Mucosa of descending colon (tissue), 3 donors: ENCODE data around the gene TMEM30B. TPM values are rescaled to one million over a fixed set of nuclear protein-coding genes. Genes with fewer than 3 reads are reported as not detected.

Experiments
- ATAC-seq: fragments of 200-7000 bp; cut with Tn5 transposase; one replicate; pipeline ENCODE4 v1.9.1; 2020; ENCODE audit warnings: mild to moderate bottlenecking, moderate library complexity
- DNase-seq, 3 donors: peaks; one replicate each; pipeline ENCODE4 v3.0.0-alpha.2; 2020
- H3K36me3 ChIP-seq: fragments of 200-600 bp; one replicate; pipeline ENCODE4 v1.8.0; 2021; ENCODE audit warnings: low read depth, mild to moderate bottlenecking
- H3K4me1 ChIP-seq: fragments of 200-600 bp; one replicate; pipeline ENCODE4 v1.8.0; 2021; ENCODE audit warnings: low read depth, mild to moderate bottlenecking
- H3K4me3 ChIP-seq: fragments of 200-600 bp; one replicate; pipeline ENCODE4 v1.8.0; 2021; ENCODE audit warnings: mild to moderate bottlenecking
- H3K9me3 ChIP-seq: fragments of 200-600 bp; one replicate; pipeline ENCODE4 v1.8.0; 2021; ENCODE audit warnings: mild to moderate bottlenecking
- intact Hi-C, 2 donors: fragments of 100-400 bp; cut with DNase I in 1 of 2; cut with micrococcal nuclease in 1 of 2; formaldehyde crosslinking; loops; one replicate each; pipeline versions ENCODE4 v1.11.0 to v1.11.1; 2022; cut with DNase I, micrococcal nuclease
- long read RNA-seq, 2 donors: library from polyadenylated mRNA; unstranded; transcript quantifications; one replicate each; pipeline ENCODE4 v2.0.0, GENCODE V29; 2019 to 2021
- total RNA-seq, 3 donors: library from RNA; stranded (reverse); fragmentation: NEBNext Ultra II Directional in 2 of 3; extraction: Animal tissue kit (Norgen Biotek cat#: 25700) in 2 of 3; gene quantifications; one replicate each; pipeline versions ENCODE4 v1.2.1 to v1.2.4, GENCODE V29; 2021 to 2023
- TF ChIP-seq, protein P1 (sequence below): fragments of 200-600 bp; IDR thresholded peaks from one replicate; pipeline ENCODE4 v1.8.0; 2022; ENCODE audit warnings: antibody characterized with exemption, mild to moderate bottlenecking
- donor health status: DM: no; HTN: no; CAD: no; lungs with moderate emphysema.
- donor health status: DM: no; HTN: no; CAD: no.
- donor health status: DM: no; HTN: yes; CAD: no.

TMEM30B gene, protein sequence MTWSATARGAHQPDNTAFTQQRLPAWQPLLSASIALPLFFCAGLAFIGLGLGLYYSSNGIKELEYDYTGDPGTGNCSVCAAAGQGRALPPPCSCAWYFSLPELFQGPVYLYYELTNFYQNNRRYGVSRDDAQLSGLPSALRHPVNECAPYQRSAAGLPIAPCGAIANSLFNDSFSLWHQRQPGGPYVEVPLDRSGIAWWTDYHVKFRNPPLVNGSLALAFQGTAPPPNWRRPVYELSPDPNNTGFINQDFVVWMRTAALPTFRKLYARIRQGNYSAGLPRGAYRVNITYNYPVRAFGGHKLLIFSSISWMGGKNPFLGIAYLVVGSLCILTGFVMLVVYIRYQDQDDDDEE
- 10 to 100 TPM; 26.2 to 83.8 (median 54.1) TPM for total RNA-seq
- long read RNA-seq, donor 1, full-length matches to known transcripts, result 130 of 130 reads
- long read RNA-seq, donor 1, partial matches to known transcripts, result 0 of 130 reads
- long read RNA-seq, donor 1, other reads (novel, unspliced or antisense), result 0 of 130 reads
- long read RNA-seq, donor 2, full-length matches to known transcripts, result 8 of 8 reads
- long read RNA-seq, donor 2, partial matches to known transcripts, result 0 of 8 reads
- long read RNA-seq, donor 2, other reads (novel, unspliced or antisense), result 0 of 8 reads

DNA sequence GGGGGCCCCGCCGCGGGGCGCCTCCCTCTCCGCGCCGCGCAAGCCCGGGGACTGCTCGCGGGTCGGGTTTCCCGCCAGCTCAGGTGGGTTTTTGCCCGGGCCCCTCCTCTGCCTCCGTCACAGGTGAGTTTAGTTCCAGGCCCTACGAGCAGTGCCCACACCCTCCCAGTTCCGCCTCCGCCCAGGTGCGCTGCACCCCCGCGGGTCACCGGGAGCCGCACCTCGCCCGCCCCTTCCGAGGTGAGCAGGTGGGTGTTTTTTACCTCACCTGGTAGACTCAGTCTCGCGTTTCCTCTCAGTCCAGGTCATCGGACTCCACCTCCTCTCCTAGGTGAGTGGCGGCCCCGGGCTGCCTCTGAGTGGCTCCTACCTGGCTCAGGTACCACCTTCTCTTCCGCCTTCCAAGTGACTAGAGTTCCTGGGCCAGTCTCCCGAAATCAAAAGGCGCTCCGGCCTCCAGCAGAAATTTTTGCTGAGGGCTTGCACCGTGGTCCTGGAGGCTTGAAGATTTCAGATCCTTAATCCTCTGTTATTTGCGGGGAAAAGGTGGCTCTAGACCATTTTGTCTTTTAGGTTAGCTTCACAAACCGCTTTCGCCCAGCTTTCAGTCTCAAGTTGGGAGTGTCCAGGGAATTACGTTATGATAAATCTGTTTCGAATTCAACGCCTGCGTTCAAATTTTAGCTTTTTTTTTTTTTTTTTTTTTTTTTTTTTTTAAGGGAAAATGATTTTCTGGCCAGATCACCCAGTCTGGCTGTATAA lies at the start of gene TMEM30B:
Gene TMEM30B, minus strand, starts transcription at position 153 of the 762 bp plus-strand sequence. CDS start 191 bp downstream, outside the sequence.
- ATAC-seq, result peak; percentile 86

DNA sequence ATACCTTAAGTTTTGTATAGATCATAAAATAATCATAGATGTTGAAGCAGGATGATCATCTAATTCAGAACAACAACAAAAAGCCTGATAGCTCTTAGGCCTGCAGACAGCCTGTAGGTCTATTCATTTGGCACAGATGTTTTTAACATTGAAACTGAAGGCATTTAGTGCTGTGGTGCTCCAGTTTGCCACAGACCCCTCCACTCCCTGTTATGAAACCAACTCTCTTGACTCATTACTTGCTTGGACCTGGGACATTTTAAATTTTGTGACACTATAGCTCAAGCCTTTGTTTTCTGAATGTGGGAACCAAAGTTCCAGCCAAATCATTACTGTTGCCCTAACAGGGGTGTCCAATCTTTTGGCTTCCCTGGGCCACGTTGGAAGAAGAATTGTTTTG lies 49.4 kb upstream of the TMEM30B start:
- peak; percentile 22 for ATAC-seq
- Histone ChIP-seq H3K9me3 (no peaks in the 10 kb centered on the region), H3K4me3 (no peak overlapping the region), H3K4me1 (no peaks in the 10 kb centered on the region), H3K36me3 (no peaks in the 10 kb centered on the region)
- intact Hi-C loops, result no loop called here
- TF ChIP-seq, protein P1, sequence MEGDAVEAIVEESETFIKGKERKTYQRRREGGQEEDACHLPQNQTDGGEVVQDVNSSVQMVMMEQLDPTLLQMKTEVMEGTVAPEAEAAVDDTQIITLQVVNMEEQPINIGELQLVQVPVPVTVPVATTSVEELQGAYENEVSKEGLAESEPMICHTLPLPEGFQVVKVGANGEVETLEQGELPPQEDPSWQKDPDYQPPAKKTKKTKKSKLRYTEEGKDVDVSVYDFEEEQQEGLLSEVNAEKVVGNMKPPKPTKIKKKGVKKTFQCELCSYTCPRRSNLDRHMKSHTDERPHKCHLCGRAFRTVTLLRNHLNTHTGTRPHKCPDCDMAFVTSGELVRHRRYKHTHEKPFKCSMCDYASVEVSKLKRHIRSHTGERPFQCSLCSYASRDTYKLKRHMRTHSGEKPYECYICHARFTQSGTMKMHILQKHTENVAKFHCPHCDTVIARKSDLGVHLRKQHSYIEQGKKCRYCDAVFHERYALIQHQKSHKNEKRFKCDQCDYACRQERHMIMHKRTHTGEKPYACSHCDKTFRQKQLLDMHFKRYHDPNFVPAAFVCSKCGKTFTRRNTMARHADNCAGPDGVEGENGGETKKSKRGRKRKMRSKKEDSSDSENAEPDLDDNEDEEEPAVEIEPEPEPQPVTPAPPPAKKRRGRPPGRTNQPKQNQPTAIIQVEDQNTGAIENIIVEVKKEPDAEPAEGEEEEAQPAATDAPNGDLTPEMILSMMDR, result no peak
- DNase-seq, result no peak

More for the DNA sequence above, at the start of gene TMEM30B:
- peak; percentile 90 to 94 (median 92) for DNase-seq
- peak within 1 kb of the TSS; percentile 59 for H3K4me3 ChIP-seq
- no peaks in the 10 kb centered on the region for H3K9me3 ChIP-seq
- H3K36me3 ChIP-seq, result no peaks in the 10 kb centered on the region
- intact Hi-C loops, result no loop called here
- TF ChIP-seq, protein P1, result no peak
- H3K4me1 ChIP-seq, result peaks cover 6% of the 10 kb centered on the region

DNA sequence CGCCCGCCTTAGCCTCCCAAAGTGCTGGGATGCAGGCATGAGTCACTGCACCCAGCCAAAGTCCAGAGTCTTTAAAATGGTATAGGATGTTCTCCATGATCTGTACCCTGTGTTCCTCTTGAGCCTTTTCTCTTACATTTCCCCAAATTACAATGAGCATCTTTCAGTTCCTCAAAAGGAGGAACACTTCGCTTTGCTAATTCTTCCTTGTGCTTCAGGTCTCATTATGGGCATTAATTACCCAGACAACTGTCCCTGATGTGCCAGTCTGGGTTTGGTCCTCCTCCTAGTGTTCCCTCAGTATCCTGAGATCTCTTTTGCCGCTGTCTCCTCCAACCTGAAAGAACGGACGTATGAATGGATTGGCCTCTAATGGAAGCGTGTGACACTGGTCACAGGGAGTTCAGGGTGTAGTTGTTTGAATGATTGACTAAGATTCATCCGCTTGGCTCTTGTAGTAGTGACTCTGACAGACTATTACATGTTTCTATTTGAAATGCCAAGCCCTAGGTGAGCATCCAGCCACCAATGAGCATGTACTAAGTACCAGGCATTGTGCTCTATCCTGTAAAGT lies 48.4 kb upstream of the TMEM30B start:
- intact Hi-C loops, result no loop called here
- H3K4me1 ChIP-seq, result no peaks in the 10 kb centered on the region
- no peak for DNase-seq
- H3K9me3 ChIP-seq, result no peaks in the 10 kb centered on the region
- no peak overlapping the region for H3K4me3 ChIP-seq
- ATAC-seq, result peak; percentile 18
- TF ChIP-seq, protein P1, result no peak
- no peaks in the 10 kb centered on the region for H3K36me3 ChIP-seq

DNA sequence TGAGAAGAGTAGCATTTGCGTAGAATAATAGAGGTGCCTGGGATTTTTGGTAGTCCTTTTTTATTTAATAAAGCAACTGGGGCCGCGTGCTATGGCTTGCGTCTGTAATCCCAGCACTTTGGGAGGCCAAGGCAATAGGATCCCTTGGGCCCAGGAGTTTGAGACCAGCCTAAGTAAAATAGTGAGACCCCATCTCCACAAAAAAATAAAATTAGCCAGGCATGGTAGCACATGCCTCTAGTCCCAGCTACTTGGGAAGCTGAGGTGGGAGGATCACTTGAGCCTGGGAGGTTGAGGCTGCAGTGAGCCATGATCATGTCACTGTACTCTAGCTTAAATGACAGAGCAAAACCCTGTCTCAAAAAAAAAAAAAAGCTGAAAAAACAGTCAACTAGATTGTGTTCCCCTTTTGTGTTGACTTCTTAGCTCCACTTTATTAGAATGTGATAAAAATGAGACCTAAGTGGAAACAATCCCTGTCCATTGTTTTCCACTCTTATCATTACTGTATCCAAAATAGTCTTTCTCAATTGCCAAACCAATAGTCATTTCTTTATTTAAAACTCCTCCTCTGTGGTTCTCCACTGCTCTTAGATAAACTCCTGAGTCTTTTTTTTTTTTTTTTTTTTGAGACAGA lies 47.6 kb upstream of the TMEM30B start:
- Histone ChIP-seq H3K9me3 (no peaks in the 10 kb centered on the region), H3K4me1 (no peaks in the 10 kb centered on the region), H3K36me3 (no peaks in the 10 kb centered on the region), H3K4me3 (no peak overlapping the region)
- intact Hi-C loops, result no loop called here
- no peak for DNase-seq
- TF ChIP-seq, protein P1, result no peak
- ATAC-seq, result no peak

DNA sequence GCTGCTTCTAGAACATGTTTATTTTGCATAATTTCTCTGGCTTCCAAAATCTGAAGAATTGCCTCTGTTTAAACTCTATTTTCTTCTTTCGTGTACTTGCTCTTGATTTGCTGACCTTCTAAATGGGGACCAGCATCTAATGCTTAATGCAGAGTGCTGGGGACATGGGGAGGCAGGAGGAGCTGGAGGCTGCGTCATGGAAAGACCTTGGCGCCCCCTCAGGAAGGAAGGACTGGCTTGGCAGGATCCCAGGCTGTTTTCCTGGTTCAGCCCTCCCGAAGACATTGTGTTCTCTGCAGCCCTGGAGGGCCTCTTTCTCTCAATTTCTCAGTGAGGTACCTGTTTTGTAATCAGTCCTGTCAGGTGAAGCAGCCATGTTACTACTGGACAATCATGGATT lies 45.7 kb upstream of the TMEM30B start:
- DNase-seq (no peak), ATAC-seq (no peak)
- TF ChIP-seq, protein P1, result no peak
- H3K4me3 ChIP-seq, result no peak overlapping the region
- H3K36me3 ChIP-seq, result no peaks in the 10 kb centered on the region
- intact Hi-C loops, result no loop called here
- peaks cover 8% of the 10 kb centered on the region for H3K4me1 ChIP-seq
- no peaks in the 10 kb centered on the region for H3K9me3 ChIP-seq
